Neural cell (in vitro differentiated cells): ENCODE data around the gene DIDO1. TPM values are rescaled to one million over a fixed set of nuclear protein-coding genes. Genes with fewer than 3 reads are reported as not detected.

Experiments used
- H2AFZ ChIP-seq: fragments of 200-600, 300-800 bp; sonication (generic), shearing (Covaris generic); 2 replicates; pipeline ENCODE4 v1.6.0; 2014; ENCODE audit warnings: low read depth, mild to moderate bottlenecking, antibody characterized with exemption, low read length, moderate library complexity
- H3F3A ChIP-seq: fragments of 200-600 bp; shearing (Covaris generic); 2 replicates; pipeline ENCODE4 v1.6.1; 2016; ENCODE audit warnings: mild to moderate bottlenecking, moderate library complexity, mixed read lengths, antibody characterized with exemption, low read length; ENCODE audit not compliant: insufficient read depth, poor library complexity, severe bottlenecking
- H3K27ac ChIP-seq: fragments of 200-600, 300-800 bp; sonication (generic), shearing (Covaris generic); 2 replicates; pipeline ENCODE4 v1.5.1; 2014; ENCODE audit warnings: mild to moderate bottlenecking, low read length, moderate library complexity
- H3K27me3 ChIP-seq: fragments of 300-800, 200-600 bp; sonication (generic), shearing (Covaris generic); 2 replicates; pipeline ENCODE4 v1.6.0; 2014; ENCODE audit warnings: mild to moderate bottlenecking, low read depth, low read length, moderate library complexity; ENCODE audit not compliant: insufficient read depth
- H3K36me3 ChIP-seq: fragments of 300-800, 200-600 bp; sonication (generic), shearing (Covaris generic); 2 replicates; pipeline ENCODE4 v1.5.1; 2014; ENCODE audit warnings: mild to moderate bottlenecking, antibody characterized with exemption, low read length, moderate library complexity; ENCODE audit not compliant: insufficient read depth
- H3K4me2 ChIP-seq: fragments of 300-800, 200-600 bp; sonication (generic), shearing (Covaris generic); 2 replicates; pipeline ENCODE4 v1.6.0; 2014; ENCODE audit warnings: mild to moderate bottlenecking, low read length
- H3K4me3 ChIP-seq: fragments of 300-800, 200-600 bp; sonication (generic), shearing (Covaris generic); 2 replicates; pipeline ENCODE4 v1.5.1; 2014; ENCODE audit warnings: mild to moderate bottlenecking, low read length, moderate library complexity
- H3K79me2 ChIP-seq: fragments of 200-600 bp; shearing (Covaris generic); replicated peaks from 2 replicates; pipeline ENCODE4 v1.6.0; 2014; ENCODE audit warnings: mild to moderate bottlenecking, low read length, moderate library complexity; ENCODE audit not compliant: insufficient read depth
- H3K9ac ChIP-seq: fragments of 300-800, 200-600 bp; sonication (generic), shearing (Covaris generic); 2 replicates; pipeline ENCODE4 v1.6.1; 2016; ENCODE audit warnings: mild to moderate bottlenecking, low read length, mixed read lengths
- H3K9me2 ChIP-seq: fragments of 200-600 bp; shearing (Covaris generic); 2 replicates; pipeline ENCODE4 v1.6.1; 2016; ENCODE audit warnings: mild to moderate bottlenecking, low read length, mixed read lengths; ENCODE audit not compliant: insufficient read depth
- H3K9me3 ChIP-seq: fragments of 200-600, 300-800 bp; sonication (generic), shearing (Covaris generic); 2 replicates; pipeline ENCODE4 v1.6.1; 2016; ENCODE audit warnings: mild to moderate bottlenecking, mixed run types, low read length, moderate library complexity, mixed read lengths
- H4K20me1 ChIP-seq: fragments of 200-600 bp; shearing (Covaris generic); 2 replicates; pipeline ENCODE4 v1.6.1; 2016; ENCODE audit warnings: mild to moderate bottlenecking, mixed run types; ENCODE audit not compliant: insufficient read depth
- EP300 ChIP-seq: fragments of 450-650 bp; conservative IDR thresholded peaks from 2 replicates; pipeline ENCODE4 v1.6.1; 2014; ENCODE audit warnings: antibody characterized with exemption, mild to moderate bottlenecking, moderate library complexity; ENCODE audit not compliant: poor library complexity, severe bottlenecking
- EZH2 ChIP-seq: fragments of 200-600, 300-800 bp; shearing (Covaris generic), sonication (generic); IDR thresholded peaks from 2 replicates; pipeline ENCODE4 v1.6.1; 2014; ENCODE audit warnings: antibody characterized with exemption, low read length, borderline replicate concordance, mild to moderate bottlenecking; ENCODE audit not compliant: insufficient read depth, poor library complexity, severe bottlenecking
- MXI1 ChIP-seq: fragments of 450-650 bp; conservative IDR thresholded peaks from 2 replicates; pipeline ENCODE4 v1.6.1; 2014; ENCODE audit warnings: antibody characterized with exemption, mild to moderate bottlenecking; ENCODE audit not compliant: poor library complexity, severe bottlenecking
- POLR2AphosphoS5 ChIP-seq: IDR thresholded peaks from 2 replicates; pipeline ENCODE4 v1.6.1; 2012
- RAD21 ChIP-seq: fragments of 450-650 bp; conservative IDR thresholded peaks from 2 replicates; pipeline ENCODE4 v1.6.1; 2014; ENCODE audit warnings: antibody characterized with exemption, mild to moderate bottlenecking, moderate library complexity
- REST ChIP-seq: IDR thresholded peaks from 2 replicates; pipeline ENCODE4 v1.6.1; 2012; ENCODE audit warnings: borderline replicate concordance
- SMC3 ChIP-seq: fragments of 450-650 bp; conservative IDR thresholded peaks from 2 replicates; pipeline ENCODE4 v1.6.1; 2014; ENCODE audit warnings: antibody characterized with exemption, mild to moderate bottlenecking, moderate library complexity; ENCODE audit not compliant: poor library complexity
- TAF1 ChIP-seq: IDR thresholded peaks from 2 replicates; pipeline ENCODE4 v1.6.1; 2012; ENCODE audit warnings: low read depth
- polyA plus RNA-seq: library from polyadenylated mRNA; depleted of rRNA; stranded (reverse); fragments of >200 nt; gene quantifications from 2 replicates; pipeline ENCODE4 v1.2.3, GENCODE V29; 2014
- TF ChIP-seq, protein P1 (sequence below): fragments of 450-650 bp; IDR thresholded peaks from 2 replicates; pipeline ENCODE4 v1.5.1; 2014; ENCODE audit warnings: antibody characterized with exemption, mild to moderate bottlenecking, moderate library complexity; ENCODE audit not compliant: poor library complexity, severe bottlenecking

Gene DIDO1
- polyA plus RNA-seq, 1 donor from 2014 or later = 42.8 TPM

- no peak overlapping the region for H3K4me2 ChIP-seq
- H4K20me1 ChIP-seq = no peaks in the 10 kb centered on the region
- no peak for TF ChIP-seq TAF1
- no peak for TF ChIP-seq EZH2
- TF ChIP-seq SMC3 = no peak
- no peak for TF ChIP-seq REST
- no peak for TF ChIP-seq MXI1
- TF ChIP-seq RAD21 = no peak
- TF ChIP-seq, protein P1, sequence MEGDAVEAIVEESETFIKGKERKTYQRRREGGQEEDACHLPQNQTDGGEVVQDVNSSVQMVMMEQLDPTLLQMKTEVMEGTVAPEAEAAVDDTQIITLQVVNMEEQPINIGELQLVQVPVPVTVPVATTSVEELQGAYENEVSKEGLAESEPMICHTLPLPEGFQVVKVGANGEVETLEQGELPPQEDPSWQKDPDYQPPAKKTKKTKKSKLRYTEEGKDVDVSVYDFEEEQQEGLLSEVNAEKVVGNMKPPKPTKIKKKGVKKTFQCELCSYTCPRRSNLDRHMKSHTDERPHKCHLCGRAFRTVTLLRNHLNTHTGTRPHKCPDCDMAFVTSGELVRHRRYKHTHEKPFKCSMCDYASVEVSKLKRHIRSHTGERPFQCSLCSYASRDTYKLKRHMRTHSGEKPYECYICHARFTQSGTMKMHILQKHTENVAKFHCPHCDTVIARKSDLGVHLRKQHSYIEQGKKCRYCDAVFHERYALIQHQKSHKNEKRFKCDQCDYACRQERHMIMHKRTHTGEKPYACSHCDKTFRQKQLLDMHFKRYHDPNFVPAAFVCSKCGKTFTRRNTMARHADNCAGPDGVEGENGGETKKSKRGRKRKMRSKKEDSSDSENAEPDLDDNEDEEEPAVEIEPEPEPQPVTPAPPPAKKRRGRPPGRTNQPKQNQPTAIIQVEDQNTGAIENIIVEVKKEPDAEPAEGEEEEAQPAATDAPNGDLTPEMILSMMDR = no peak
- no peak for TF ChIP-seq POLR2AphosphoS5
- TF ChIP-seq EP300 = no peak
- no peak overlapping the region for H3K4me3 ChIP-seq
- H3K79me2 ChIP-seq = no peaks in the 10 kb centered on the region
- no peak overlapping the region for H3K9ac ChIP-seq
- no peaks in the 10 kb centered on the region for H3K9me2 ChIP-seq
- H2AFZ ChIP-seq = no peak overlapping the region
- H3K27ac ChIP-seq = no peak overlapping the region
- no peaks in the 10 kb centered on the region for H3K9me3 ChIP-seq
- peaks cover 22% of the 10 kb centered on the region for H3K27me3 ChIP-seq
- no peaks in the 10 kb centered on the region for H3F3A ChIP-seq
- H3K36me3 ChIP-seq = no peaks in the 10 kb centered on the region
Observed at GRCh38 chr20:62971211-62971949, 45.1 kb upstream of the DIDO1 start.

- Histone ChIP-seq H3F3A (no peaks in the 10 kb centered on the region), H3K27ac (no peak overlapping the region), H2AFZ (no peak overlapping the region), H3K9ac (no peak overlapping the region), H3K27me3 (peaks cover 22% of the 10 kb centered on the region), H3K4me3 (no peak overlapping the region), H3K9me2 (no peaks in the 10 kb centered on the region), H3K36me3 (no peaks in the 10 kb centered on the region), H3K9me3 (no peaks in the 10 kb centered on the region), H3K4me2 (no peak overlapping the region), H4K20me1 (no peaks in the 10 kb centered on the region), H3K79me2 (no peaks in the 10 kb centered on the region)
- no peak for TF ChIP-seq EZH2
- no peak for TF ChIP-seq POLR2AphosphoS5
- no peak for TF ChIP-seq RAD21
- TF ChIP-seq SMC3 = no peak
- TF ChIP-seq EP300 = no peak
- no peak for TF ChIP-seq MXI1
- TF ChIP-seq REST = no peak
- TF ChIP-seq, protein P1 = no peak
- TF ChIP-seq TAF1 = no peak
Observed at GRCh38 chr20:62970307-62971210, 44.3 kb upstream of the DIDO1 start.
